GM23248 (cell line): ENCODE data around the gene EDNRA. TPM values are rescaled to one million over a fixed set of nuclear protein-coding genes. Genes with fewer than 3 reads are reported as not detected.

Experiments
- DNase-seq: peaks from one replicate; pipeline ENCODE4 v3.0.0-alpha.2; 2015
- H2AFZ ChIP-seq: fragments of 200-600 bp; sonication (generic); 2 replicates; pipeline ENCODE4 v1.6.1; 2016; ENCODE audit warnings: antibody characterized with exemption
- H3F3A ChIP-seq: fragments of 200-600 bp; sonication (generic); 2 replicates; pipeline ENCODE4 v1.6.1; 2016; ENCODE audit warnings: mild to moderate bottlenecking, antibody characterized with exemption, mixed run types; ENCODE audit not compliant: insufficient read depth
- H3K27ac ChIP-seq: fragments of 200-600 bp; sonication (generic); 2 replicates; pipeline ENCODE4 v1.5.1; 2016; ENCODE audit warnings: mild to moderate bottlenecking
- H3K27me3 ChIP-seq: fragments of 200-600 bp; sonication (generic); replicated peaks from 2 replicates; pipeline ENCODE4 v1.6.1; 2016; ENCODE audit warnings: mild to moderate bottlenecking; ENCODE audit not compliant: insufficient read depth
- H3K36me3 ChIP-seq: fragments of 200-600 bp; sonication (generic); 2 replicates; pipeline ENCODE4 v1.6.1; 2016; ENCODE audit warnings: low read depth, mild to moderate bottlenecking
- H3K4me1 ChIP-seq: fragments of 200-600 bp; sonication (generic); 2 replicates; pipeline ENCODE4 v1.6.1; 2016; ENCODE audit warnings: mild to moderate bottlenecking; ENCODE audit not compliant: insufficient read depth
- H3K4me2 ChIP-seq: fragments of 200-600 bp; sonication (generic); one replicate; pipeline ENCODE4 v1.6.1; 2016; ENCODE audit warnings: mild to moderate bottlenecking; ENCODE audit not compliant: unreplicated experiment
- H3K4me3 ChIP-seq: fragments of 200-600 bp; sonication (generic); 2 replicates; pipeline ENCODE4 v1.5.1; 2016; ENCODE audit warnings: mild to moderate bottlenecking
- H3K79me2 ChIP-seq: fragments of 200-600 bp; sonication (generic); 2 replicates; pipeline ENCODE4 v1.6.1; 2016; ENCODE audit warnings: mild to moderate bottlenecking; ENCODE audit not compliant: insufficient read depth
- H3K9ac ChIP-seq: fragments of 200-600 bp; sonication (generic); 2 replicates; pipeline ENCODE4 v1.6.1; 2016; ENCODE audit warnings: mild to moderate bottlenecking
- H3K9me2 ChIP-seq: fragments of 200-600 bp; sonication (generic); 2 replicates; pipeline ENCODE4 v1.6.1; 2016; ENCODE audit warnings: mixed run types, mild to moderate bottlenecking, moderate library complexity; ENCODE audit not compliant: insufficient read depth
- H3K9me3 ChIP-seq: fragments of 200-600 bp; sonication (generic); one replicate; pipeline ENCODE4 v1.6.1; 2017; ENCODE audit warnings: low read depth
- H4K20me1 ChIP-seq: fragments of 200-600 bp; sonication (generic); 2 replicates; pipeline ENCODE4 v1.6.0; 2016; ENCODE audit not compliant: insufficient read depth
- EZH2 ChIP-seq: fragments of 200-600 bp; sonication (generic); IDR thresholded peaks from 2 replicates; pipeline ENCODE4 v1.6.1; 2018; ENCODE audit warnings: antibody characterized with exemption, mild to moderate bottlenecking; ENCODE audit not compliant: insufficient read depth, poor library complexity, severe bottlenecking
- EZH2phosphoT487 ChIP-seq: fragments of 200-600 bp; sonication (generic); IDR thresholded peaks from 2 replicates; pipeline ENCODE4 v1.6.1; 2018; ENCODE audit warnings: antibody characterized with exemption, moderate library complexity, mild to moderate bottlenecking, low read depth; ENCODE audit not compliant: insufficient read depth
- WGBS, 2 experiments: methylation state at CpG; one replicate each; pipeline ENCODE4 v1.1.6; 2015 to 2017; ENCODE audit warnings: low lambda C conversion rate in 2 of 2, low coverage in 1 of 2; ENCODE audit errors: missing lambda C conversion rate in 2 of 2; 5-methylcytosine and 5-hydroxymethylcytosine counted together
- in situ Hi-C: fragments of 300-500 bp; cut with MboI; formaldehyde crosslinking; loops from 2 replicates; pipeline ENCODE4 v1.15.0; 2020
- polyA plus RNA-seq: library from polyadenylated mRNA; unstranded; fragments of >200 nt; fragmentation: Nextera tagmentation; extraction: Ambion mirVana; gene quantifications from 2 replicates; pipeline ENCODE4 v1.2.1, GENCODE V29; 2016
- total RNA-seq: library from RNA; depleted of rRNA; stranded (reverse); fragments of >200 nt; shearing (Covaris generic); gene quantifications from 2 replicates; pipeline ENCODE4 v1.2.3, GENCODE V29; 2014

Gene EDNRA
- total and polyA plus RNA-seq, 2 experiments from 2014 or later, result 0.48 to 0.86 TPM

GRCh38 chr4:147518846-147519767, 38.2 kb downstream of the EDNRA start:
- H3K9me3 ChIP-seq, result no peaks in the 10 kb centered on the region
- H3K36me3 ChIP-seq, result no peaks in the 10 kb centered on the region
- WGBS, 2 experiments, result 68 to 79% methylated on average over 3 of the region's 3 CpGs
- H3F3A ChIP-seq, result no peaks in the 10 kb centered on the region
- peak overlapping the region; percentile 27; the same call in 1 of the 2 replicates for H2AFZ ChIP-seq
- no peak overlapping the region for H3K4me3 ChIP-seq
- H3K4me2 ChIP-seq, result no peak overlapping the region
- TF ChIP-seq EZH2, result no peak
- TF ChIP-seq EZH2phosphoT487, result no peak
- H3K27ac ChIP-seq, result no peak overlapping the region
- no peaks in the 10 kb centered on the region for H3K9me2 ChIP-seq
- no peak overlapping the region for H3K9ac ChIP-seq
- H3K27me3 ChIP-seq, result no peaks in the 10 kb centered on the region
- no peaks in the 10 kb centered on the region for H3K79me2 ChIP-seq
- in situ Hi-C loops, result no loop called here
- no peaks in the 10 kb centered on the region for H4K20me1 ChIP-seq
- DNase-seq, result peak; percentile 83
- no peaks in the 10 kb centered on the region for H3K4me1 ChIP-seq

- WGBS, 2 experiments, result 16 to 38% methylated on average over 1 of the region's 1 CpG
- Histone ChIP-seq H3K27ac (no peak overlapping the region), H3K4me3 (no peak overlapping the region), H4K20me1 (no peaks in the 10 kb centered on the region), H3F3A (no peaks in the 10 kb centered on the region), H3K4me2 (no peak overlapping the region), H3K27me3 (no peaks in the 10 kb centered on the region), H3K36me3 (no peaks in the 10 kb centered on the region), H3K9ac (no peak overlapping the region), H3K4me1 (no peaks in the 10 kb centered on the region), H2AFZ (no peak overlapping the region), H3K79me2 (no peaks in the 10 kb centered on the region), H3K9me2 (no peaks in the 10 kb centered on the region), H3K9me3 (no peaks in the 10 kb centered on the region)
- TF ChIP-seq EZH2phosphoT487 (no peak), EZH2 (no peak)
- in situ Hi-C loops, result no loop called here
- DNase-seq, result no peak
Observed at GRCh38 chr4:147524601-147525000, 43.7 kb downstream of the EDNRA start.

GRCh38 chr4:147525494-147526271, 44.8 kb downstream of the EDNRA start:
- H2AFZ ChIP-seq, result no peak overlapping the region
- H3K9ac ChIP-seq, result no peak overlapping the region
- no peak for DNase-seq
- no peaks in the 10 kb centered on the region for H3K9me3 ChIP-seq
- no peak overlapping the region for H3K27ac ChIP-seq
- H3K4me3 ChIP-seq, result no peak overlapping the region
- no peak overlapping the region for H3K4me2 ChIP-seq
- WGBS, 2 experiments, result 16 to 20% methylated on average over 2 of the region's 2 CpGs
- H4K20me1 ChIP-seq, result no peaks in the 10 kb centered on the region
- no peaks in the 10 kb centered on the region for H3K9me2 ChIP-seq
- no peaks in the 10 kb centered on the region for H3K36me3 ChIP-seq
- H3K79me2 ChIP-seq, result no peaks in the 10 kb centered on the region
- TF ChIP-seq EZH2phosphoT487 (no peak), EZH2 (no peak)
- H3F3A ChIP-seq, result no peaks in the 10 kb centered on the region
- no peaks in the 10 kb centered on the region for H3K4me1 ChIP-seq
- H3K27me3 ChIP-seq, result no peaks in the 10 kb centered on the region
- in situ Hi-C loops, result no loop called here

GRCh38 chr4:147526272-147526654, 45.4 kb downstream of the EDNRA start:
- no peak overlapping the region for H3K4me2 ChIP-seq
- no peaks in the 10 kb centered on the region for H3K9me3 ChIP-seq
- in situ Hi-C loops, result no loop called here
- H4K20me1 ChIP-seq, result no peaks in the 10 kb centered on the region
- H3K9ac ChIP-seq, result no peak overlapping the region
- no peaks in the 10 kb centered on the region for H3K79me2 ChIP-seq
- H3K27me3 ChIP-seq, result no peaks in the 10 kb centered on the region
- H3K4me1 ChIP-seq, result no peaks in the 10 kb centered on the region
- no peak for DNase-seq
- TF ChIP-seq EZH2 (no peak), EZH2phosphoT487 (no peak)
- no peaks in the 10 kb centered on the region for H3K36me3 ChIP-seq
- H3F3A ChIP-seq, result no peaks in the 10 kb centered on the region
- H3K27ac ChIP-seq, result no peak overlapping the region
- no peak overlapping the region for H2AFZ ChIP-seq
- 59 to 68% methylated on average over 2 of the region's 2 CpGs for WGBS, 2 experiments
- no peaks in the 10 kb centered on the region for H3K9me2 ChIP-seq
- H3K4me3 ChIP-seq, result no peak overlapping the region
